ENCODE measurements around the gene SHROOM3. TPM values are rescaled to one million over a fixed set of nuclear protein-coding genes. Genes with fewer than 3 reads are reported as not detected.

Gene SHROOM3
- total RNA-seq, 2 experiments from 2014 or later: 0.04 TPM; not detected in 1

- intact Hi-C loops (cut with DNase I, micrococcal nuclease): no loop called here
- Mint-ChIP-seq H3K27me3 (peaks cover 12% of the 10 kb centered on the region), H3K27ac (no peak overlapping the region), H3K4me1 (no peaks in the 10 kb centered on the region), H3K4me3 (no peak overlapping the region), H3K36me3 (ENCODE audit: low read depth) (no peaks in the 10 kb centered on the region), H3K9me3 (ENCODE audit: low read depth) (no peaks in the 10 kb centered on the region)
- DNase-seq: no peak
- ATAC-seq: no peak
- ChIA-PET CTCF (interaction anchor here (1.5 kb wide), 1 partner anchor 8 kb away, joined by 4 read pairs; no protein-coding TSS in a partner anchor), POLR2A (no interaction called here)
Measured at GRCh38 chr4:76644831-76645485, 209.9 kb downstream of the SHROOM3 start.

GRCh38 chr4:76649086-76649485 lies 214.1 kb downstream of the SHROOM3 start:
- Mint-ChIP-seq H3K4me3 (no peak overlapping the region), H3K9me3 (ENCODE audit: low read depth) (no peaks in the 10 kb centered on the region), H3K27ac (no peak overlapping the region), H3K36me3 (ENCODE audit: low read depth) (no peaks in the 10 kb centered on the region), H3K27me3 (peaks cover 8% of the 10 kb centered on the region), H3K4me1 (no peaks in the 10 kb centered on the region)
- DNase-seq: no peak
- intact Hi-C loops (cut with DNase I, micrococcal nuclease): no loop called here
- POLR2A ChIA-PET: no interaction called here
- no peak for ATAC-seq
- CTCF ChIA-PET: interaction anchor here (1.5 kb wide), 1 partner anchor 11 kb away, joined by 3 read pairs; no protein-coding TSS in a partner anchor

GRCh38 chr4:76651616-76652015 lies 216.6 kb downstream of the SHROOM3 start:
- intact Hi-C loops (cut with DNase I, micrococcal nuclease): no loop called here
- Mint-ChIP-seq H3K9me3 (ENCODE audit: low read depth) (no peaks in the 10 kb centered on the region), H3K4me3 (no peak overlapping the region), H3K36me3 (ENCODE audit: low read depth) (no peaks in the 10 kb centered on the region), H3K27ac (no peak overlapping the region), H3K27me3 (peaks cover 3% of the 10 kb centered on the region), H3K4me1 (no peaks in the 10 kb centered on the region)
- ChIA-PET POLR2A (no interaction called here), CTCF (interaction anchor here (1.0 kb wide), 1 partner anchor 12 kb away, joined by 3 read pairs; no protein-coding TSS in a partner anchor)
- ATAC-seq: no peak
- DNase-seq: no peak

- H3K36me3 Mint-ChIP-seq (ENCODE audit: low read depth): no peaks in the 10 kb centered on the region
- H3K9me3 Mint-ChIP-seq (ENCODE audit: low read depth): no peaks in the 10 kb centered on the region
Measured at GRCh38 chr4:76652389-76652788, 217.4 kb downstream of the SHROOM3 start.

GRCh38 chr4:76654084-76654483 lies 219.1 kb downstream of the SHROOM3 start:
- Mint-ChIP-seq H3K27me3 (peaks cover 1% of the 10 kb centered on the region), H3K4me3 (no peak overlapping the region), H3K36me3 (ENCODE audit: low read depth) (no peaks in the 10 kb centered on the region), H3K9me3 (ENCODE audit: low read depth) (no peaks in the 10 kb centered on the region), H3K4me1 (peaks cover 4% of the 10 kb centered on the region), H3K27ac (no peak overlapping the region)
- ChIA-PET CTCF (no interaction called here), POLR2A (no interaction called here)
- ATAC-seq (no peak), DNase-seq (no peak)
- intact Hi-C loops (cut with DNase I, micrococcal nuclease): no loop called here

More at GRCh38 chr4:76652389-76652788, 217.4 kb downstream of the SHROOM3 start:
- no peak overlapping the region for H3K27ac Mint-ChIP-seq
- no peak for ATAC-seq
- H3K4me1 Mint-ChIP-seq: no peaks in the 10 kb centered on the region
- H3K27me3 Mint-ChIP-seq: no peaks in the 10 kb centered on the region
- intact Hi-C loops (cut with DNase I, micrococcal nuclease): no loop called here
- H3K4me3 Mint-ChIP-seq: no peak overlapping the region
- POLR2A ChIA-PET: no interaction called here
- no peak for DNase-seq
- CTCF ChIA-PET: interaction anchor here (1.0 to 1.3 kb wide), 3 partner anchors 8 to 130 kb away, joined by 3 to 4 read pairs (median 3); no protein-coding TSS in a partner anchor

- ChIA-PET CTCF (no interaction called here), POLR2A (no interaction called here)
- H3K36me3 Mint-ChIP-seq (ENCODE audit: low read depth): no peaks in the 10 kb centered on the region
- intact Hi-C loops (cut with DNase I, micrococcal nuclease): no loop called here
- H3K27ac Mint-ChIP-seq: no peak overlapping the region
- no peak for ATAC-seq
- no peaks in the 10 kb centered on the region for H3K9me3 Mint-ChIP-seq (ENCODE audit: low read depth)
- H3K27me3 Mint-ChIP-seq: peaks cover 1% of the 10 kb centered on the region
- peaks cover 4% of the 10 kb centered on the region for H3K4me1 Mint-ChIP-seq
- no peak overlapping the region for H3K4me3 Mint-ChIP-seq
- no peak for DNase-seq
Measured at GRCh38 chr4:76654791-76655190, 219.8 kb downstream of the SHROOM3 start.

GRCh38 chr4:76655566-76656479 lies 220.8 kb downstream of the SHROOM3 start:
- H3K27me3 Mint-ChIP-seq: peaks cover 5% of the 10 kb centered on the region
- H3K9me3 Mint-ChIP-seq (ENCODE audit: low read depth): no peaks in the 10 kb centered on the region
- intact Hi-C loops (cut with DNase I, micrococcal nuclease): no loop called here
- no peak overlapping the region for H3K27ac Mint-ChIP-seq
- CTCF ChIA-PET: no interaction called here
- DNase-seq (no peak), ATAC-seq (no peak)
- peaks cover 4% of the 10 kb centered on the region for H3K4me1 Mint-ChIP-seq
- H3K36me3 Mint-ChIP-seq (ENCODE audit: low read depth): no peaks in the 10 kb centered on the region
- POLR2A ChIA-PET: no interaction called here
- H3K4me3 Mint-ChIP-seq: no peak overlapping the region

GRCh38 chr4:76657443-76657842 lies 222.4 kb downstream of the SHROOM3 start:
- no peaks in the 10 kb centered on the region for H3K9me3 Mint-ChIP-seq (ENCODE audit: low read depth)

GRCh38 chr4:76658231-76659102 lies 223.4 kb downstream of the SHROOM3 start:
- peak; percentile 39 for ATAC-seq
- CTCF ChIA-PET: no interaction called here

More at GRCh38 chr4:76657443-76657842, 222.4 kb downstream of the SHROOM3 start:
- Mint-ChIP-seq H3K4me3 (no peak overlapping the region), H3K27ac (no peak overlapping the region), H3K4me1 (peaks cover 4% of the 10 kb centered on the region), H3K27me3 (peaks cover 5% of the 10 kb centered on the region), H3K36me3 (ENCODE audit: low read depth) (no peaks in the 10 kb centered on the region)
- ATAC-seq: no peak
- ChIA-PET POLR2A (no interaction called here), CTCF (no interaction called here)
- DNase-seq: no peak
- intact Hi-C loops (cut with DNase I, micrococcal nuclease): no loop called here

GRCh38 chr4:76659103-76659490 lies 224.1 kb downstream of the SHROOM3 start:
- H3K4me1 Mint-ChIP-seq: peaks cover 4% of the 10 kb centered on the region
- ChIA-PET CTCF (no interaction called here), POLR2A (no interaction called here)
- intact Hi-C loops (cut with DNase I, micrococcal nuclease): no loop called here
- ATAC-seq (no peak), DNase-seq (no peak)
- no peak overlapping the region for H3K4me3 Mint-ChIP-seq
- peaks cover 5% of the 10 kb centered on the region for H3K27me3 Mint-ChIP-seq
- no peak overlapping the region for H3K27ac Mint-ChIP-seq
- no peaks in the 10 kb centered on the region for H3K9me3 Mint-ChIP-seq (ENCODE audit: low read depth)
- no peaks in the 10 kb centered on the region for H3K36me3 Mint-ChIP-seq (ENCODE audit: low read depth)

More at GRCh38 chr4:76658231-76659102, 223.4 kb downstream of the SHROOM3 start:
- POLR2A ChIA-PET: no interaction called here
- no peaks in the 10 kb centered on the region for H3K9me3 Mint-ChIP-seq (ENCODE audit: low read depth)
- intact Hi-C loops (cut with DNase I, micrococcal nuclease): no loop called here
- no peak overlapping the region for H3K27ac Mint-ChIP-seq
- H3K36me3 Mint-ChIP-seq (ENCODE audit: low read depth): no peaks in the 10 kb centered on the region
- H3K4me3 Mint-ChIP-seq: no peak overlapping the region
- no peak for DNase-seq
- peaks cover 4% of the 10 kb centered on the region for H3K4me1 Mint-ChIP-seq
- H3K27me3 Mint-ChIP-seq: peaks cover 5% of the 10 kb centered on the region

- ChIA-PET CTCF (interaction anchor here (0.6 kb wide), 1 partner anchor 12 kb away, joined by 3 read pairs; no protein-coding TSS in a partner anchor), POLR2A (no interaction called here)
- no peaks in the 10 kb centered on the region for H3K36me3 Mint-ChIP-seq (ENCODE audit: low read depth)
- H3K27ac Mint-ChIP-seq: no peak overlapping the region
- H3K4me3 Mint-ChIP-seq: no peak overlapping the region
- H3K9me3 Mint-ChIP-seq (ENCODE audit: low read depth): no peaks in the 10 kb centered on the region
- peaks cover 3% of the 10 kb centered on the region for H3K27me3 Mint-ChIP-seq
- DNase-seq (no peak), ATAC-seq (no peak)
- H3K4me1 Mint-ChIP-seq: no peaks in the 10 kb centered on the region
- intact Hi-C loops (cut with DNase I, micrococcal nuclease): no loop called here
Measured at GRCh38 chr4:76663824-76664223, 228.8 kb downstream of the SHROOM3 start.
